GM19328 (cell line): ENCODE measurements around the gene ST3GAL4.

Source experiments
- ATAC-seq: cut with Tn5 transposase; IDR thresholded peaks from one replicate; pipeline ENCODE4 v1.9.1; 2021; ENCODE audit warnings: mild to moderate bottlenecking, moderate library complexity; ENCODE audit not compliant: unreplicated experiment

Gene ST3GAL4

GRCh38 chr11:126405374-126405773 lies 49.9 kb downstream of the ST3GAL4 start:
- no peak for ATAC-seq

GRCh38 chr11:126405906-126406305 lies 50.4 kb downstream of the ST3GAL4 start:
- no peak for ATAC-seq

GRCh38 chr11:126406368-126406767 lies 50.9 kb downstream of the ST3GAL4 start:
- no peak for ATAC-seq

- no peak for ATAC-seq
These were observed 51.6 kb downstream of the ST3GAL4 start for GRCh38 chr11:126407101-126407521.

GRCh38 chr11:126407682-126408288 lies 52.3 kb downstream of the ST3GAL4 start:
- ATAC-seq: no peak

GRCh38 chr11:126408496-126408895 lies 53.0 kb downstream of the ST3GAL4 start:
- no peak for ATAC-seq

- no peak for ATAC-seq
These were observed 53.6 kb downstream of the ST3GAL4 start for GRCh38 chr11:126408901-126409619.

- no peak for ATAC-seq
These were observed 54.1 kb downstream of the ST3GAL4 start for GRCh38 chr11:126409620-126409985.

GRCh38 chr11:126410649-126411048 lies 55.2 kb downstream of the ST3GAL4 start:
- no peak for ATAC-seq

GRCh38 chr11:126411971-126412381 lies 56.5 kb downstream of the ST3GAL4 start:
- no peak for ATAC-seq

GRCh38 chr11:126413426-126413825 lies 57.9 kb downstream of the ST3GAL4 start:
- no peak for ATAC-seq

- no peak for ATAC-seq
These were observed 58.4 kb downstream of the ST3GAL4 start for GRCh38 chr11:126413843-126414405.

- no peak for ATAC-seq
These were observed 59.1 kb downstream of the ST3GAL4 start for GRCh38 chr11:126414615-126415014.

GRCh38 chr11:126415128-126415527 lies 59.6 kb downstream of the ST3GAL4 start:
- no peak for ATAC-seq

- ATAC-seq: no peak
These were observed 60.4 kb downstream of the ST3GAL4 start for GRCh38 chr11:126415669-126416420.

- peak; percentile 89 for ATAC-seq
These were observed 61.1 kb downstream of the ST3GAL4 start for GRCh38 chr11:126416542-126417090.

- no peak for ATAC-seq
These were observed 61.8 kb downstream of the ST3GAL4 start for GRCh38 chr11:126417091-126417862.

- ATAC-seq: no peak
These were observed 63.4 kb downstream of the ST3GAL4 start for GRCh38 chr11:126418887-126419286.

GRCh38 chr11:126419801-126420697 lies 64.6 kb downstream of the ST3GAL4 start:
- peak; percentile 50 for ATAC-seq
